Measurements from ENCODE around the gene MEIOB.

MEIOB gene

GRCh38 chr16:1826691-1827573 is 45.0 kb downstream of the MEIOB start, which contains the start of the genes FAHD1 and HAGH (continued):
- peak; percentile 74 for TF ChIP-seq REST (tag by site-specific recombination; IDR thresholded peaks at IDR 0.05)
- TF ChIP-seq ZNF776 (tag by site-specific recombination; IDR thresholded peaks at IDR 0.05; ENCODE audit: borderline replicate concordance), result no peak
- peak; percentile 89 for TF ChIP-seq ZSCAN23 (tag by site-specific recombination; IDR thresholded peaks at IDR 0.05)
- TF ChIP-seq ZBTB10 (tag by site-specific recombination; IDR thresholded peaks at IDR 0.05), result peak; percentile 77
- peak; percentile 95 for TF ChIP-seq SP7 (tag by site-specific recombination; IDR thresholded peaks at IDR 0.05)
- TF ChIP-seq ZNF664 (tag by site-specific recombination; IDR thresholded peaks at IDR 0.05), result no peak
- TF ChIP-seq GLIS1 (tag by site-specific recombination; IDR thresholded peaks at IDR 0.05), result peak; percentile 94
- no peak for TF ChIP-seq ZNF174 (tag by site-specific recombination; IDR thresholded peaks at IDR 0.05)
- TF ChIP-seq MZF1 (tag by site-specific recombination; IDR thresholded peaks at IDR 0.05; ENCODE audit: borderline replicate concordance), result no peak
- peak; percentile 73; the same call in 1 of the 2 replicates for TF ChIP-seq REPIN1 (tag by site-specific recombination; IDR thresholded peaks at IDR 0.05; ENCODE audit: low read depth)
- peak; percentile 73; the same call in 1 of the 2 replicates for TF ChIP-seq ZNF10 (tag by site-specific recombination; IDR thresholded peaks at IDR 0.05)
- TF ChIP-seq ZNF24 (tag by site-specific recombination; IDR thresholded peaks at IDR 0.05), result peak; percentile 100
- no peak for TF ChIP-seq ZNF280D (tag by site-specific recombination; IDR thresholded peaks at IDR 0.05)
- no peak for TF ChIP-seq ZNF112 (tag by site-specific recombination; IDR thresholded peaks at IDR 0.05)
- TF ChIP-seq ZNF157 (tag by site-specific recombination; IDR thresholded peaks at IDR 0.05), result no peak
- TF ChIP-seq PRDM6 (tag by site-specific recombination; IDR thresholded peaks at IDR 0.05), result no peak
- TF ChIP-seq ZBTB48 (tag by site-specific recombination; IDR thresholded peaks at IDR 0.05), result 0 out of 2 replicates have a peak, but pooled peaks have one; percentile 38
- no peak for TF ChIP-seq ZNF621 (tag by site-specific recombination; IDR thresholded peaks at IDR 0.05)
- TF ChIP-seq ZNF426 (tag by site-specific recombination; IDR thresholded peaks at IDR 0.05), result no peak
- peak; percentile 50; the same call in 1 of the 2 replicates for TF ChIP-seq ZBTB6 (tag by site-specific recombination; IDR thresholded peaks at IDR 0.05)
- peak; percentile 72; the same call in 1 of the 2 replicates for TF ChIP-seq ZNF121 (tag by site-specific recombination; IDR thresholded peaks at IDR 0.05)
- TF ChIP-seq, protein P1, sequence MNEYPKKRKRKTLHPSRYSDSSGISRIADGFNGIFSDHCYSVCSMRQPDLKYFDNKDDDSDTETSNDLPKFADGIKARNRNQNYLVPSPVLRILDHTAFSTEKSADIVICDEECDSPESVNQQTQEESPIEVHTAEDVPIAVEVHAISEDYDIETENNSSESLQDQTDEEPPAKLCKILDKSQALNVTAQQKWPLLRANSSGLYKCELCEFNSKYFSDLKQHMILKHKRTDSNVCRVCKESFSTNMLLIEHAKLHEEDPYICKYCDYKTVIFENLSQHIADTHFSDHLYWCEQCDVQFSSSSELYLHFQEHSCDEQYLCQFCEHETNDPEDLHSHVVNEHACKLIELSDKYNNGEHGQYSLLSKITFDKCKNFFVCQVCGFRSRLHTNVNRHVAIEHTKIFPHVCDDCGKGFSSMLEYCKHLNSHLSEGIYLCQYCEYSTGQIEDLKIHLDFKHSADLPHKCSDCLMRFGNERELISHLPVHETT (tag by site-specific recombination; IDR thresholded peaks at IDR 0.05), result peak; percentile 93
- peak; percentile 95 for TF ChIP-seq ZNF580 (tag by site-specific recombination; IDR thresholded peaks at IDR 0.05)
- TF ChIP-seq ZNF837 (tag by site-specific recombination; IDR thresholded peaks at IDR 0.05), result no peak
- TF ChIP-seq ZNF701 (tag by site-specific recombination; IDR thresholded peaks at IDR 0.05), result no peak
